IMR-90 (cell line): ENCODE results near the gene NEMP1. TPM values are rescaled to one million over a fixed set of nuclear protein-coding genes. Genes with fewer than 3 reads are reported as not detected.

ENCODE experiments used
- ATAC-seq: fragments of 200-7000 bp; cut with Tn5 transposase; 2 replicates; pipeline ENCODE4 v1.9.1; 2020; ENCODE audit warnings: low read depth, mild to moderate bottlenecking, moderate library complexity
- BruUV-seq: library from RNA; stranded (reverse); fragments of 400-500 nt; replicated peaks from 2 replicates; lab custom pipeline; 2021; lab: Mats Ljungman, UMichigan
- CTCF ChIA-PET: fragments of 300-600 bp; formaldehyde crosslinking; extraction: SDS; loops from one replicate; lab custom pipeline; 2021; ENCODE audit warnings: antibody characterized with exemption; lab: Yijun Ruan, JAX
- POLR2A ChIA-PET: fragments of 300-600 bp; sonication (Branson Sonifier 250); formaldehyde crosslinking; loops from one replicate; lab custom pipeline; 2022; ENCODE audit warnings: antibody characterized with exemption; ENCODE audit not compliant: unreplicated experiment; lab: Charles Lee
- DNase-seq: peaks from one replicate; pipeline ENCODE4 v3.0.0; 2013
- H2AFZ ChIP-seq: replicated peaks from 2 replicates; pipeline ENCODE3; 2013; ENCODE audit warnings: low read length, mild to moderate bottlenecking; ENCODE audit not compliant: poor library complexity
- H2AK5ac ChIP-seq: 2 replicates; pipeline ENCODE4 v1.6.1; 2013; ENCODE audit warnings: low read depth, low read length, inconsistent platforms
- H2AK9ac ChIP-seq: replicated peaks from 2 replicates; pipeline ENCODE3; 2013; ENCODE audit warnings: mild to moderate bottlenecking, low read depth, low read length, moderate library complexity; ENCODE audit not compliant: poor library complexity
- H2BK120ac ChIP-seq: 2 replicates; pipeline ENCODE4 v1.6.1; 2013; ENCODE audit warnings: low read depth, low read length, inconsistent platforms
- H2BK15ac ChIP-seq: 3 replicates; pipeline ENCODE4 v1.6.1; 2013; ENCODE audit warnings: low read depth, low read length, inconsistent platforms
- H2BK20ac ChIP-seq: 2 replicates; pipeline ENCODE4 v1.6.1; 2013; ENCODE audit warnings: low read depth, mild to moderate bottlenecking, inconsistent platforms, low read length, moderate library complexity
- H2BK5ac ChIP-seq: 2 replicates; pipeline ENCODE4 v1.6.1; 2013; ENCODE audit warnings: mild to moderate bottlenecking, low read depth, low read length, inconsistent platforms; ENCODE audit not compliant: poor library complexity, severe bottlenecking
- H3K14ac ChIP-seq: replicated peaks from 2 replicates; pipeline ENCODE4 v1.6.1; 2013; ENCODE audit warnings: low read depth, low read length, inconsistent platforms
- H3K18ac ChIP-seq: 2 replicates; pipeline ENCODE4 v1.6.1; 2013; ENCODE audit warnings: low read depth, low read length, control low read depth
- H3K23ac ChIP-seq: 2 replicates; pipeline ENCODE4 v1.6.1; 2013; ENCODE audit warnings: low read depth, low read length, inconsistent platforms
- H3K27ac ChIP-seq: 2 replicates; pipeline ENCODE4 v1.5.1; 2013; ENCODE audit warnings: mild to moderate bottlenecking, control low read depth, low read length; ENCODE audit not compliant: insufficient read depth
- H3K27me3 ChIP-seq: 2 replicates; pipeline ENCODE4 v1.6.1; 2013; ENCODE audit warnings: low read length; ENCODE audit not compliant: control insufficient read depth, insufficient read depth
- H3K36me3 ChIP-seq: 2 replicates; pipeline ENCODE4 v1.6.1; 2013; ENCODE audit warnings: low read length, mixed read lengths; ENCODE audit not compliant: control insufficient read depth, insufficient read depth
- H3K4ac ChIP-seq: 2 replicates; pipeline ENCODE4 v1.6.1; 2013; ENCODE audit warnings: low read depth, low read length, inconsistent platforms
- H3K4me1 ChIP-seq: 2 replicates; pipeline ENCODE4 v1.6.1; 2013; ENCODE audit warnings: low read length, mixed read lengths; ENCODE audit not compliant: control insufficient read depth, insufficient read depth
- H3K4me2 ChIP-seq: 2 replicates; pipeline ENCODE4 v1.6.1; 2013; ENCODE audit warnings: low read depth, mild to moderate bottlenecking, control low read depth, low read length, moderate library complexity
- H3K4me3 ChIP-seq: 2 replicates; pipeline ENCODE4 v1.5.1; 2013; ENCODE audit warnings: low read depth, mild to moderate bottlenecking, control low read depth, low read length, moderate library complexity; ENCODE audit not compliant: insufficient read depth
- H3K56ac ChIP-seq: 2 replicates; pipeline ENCODE4 v1.6.1; 2013; ENCODE audit warnings: low read length, inconsistent platforms; ENCODE audit not compliant: insufficient read depth; ENCODE audit errors: extremely low read depth
- H3K79me1 ChIP-seq, 2 experiments: 2 replicates each; pipeline ENCODE4 v1.6.1; 2013; ENCODE audit warnings: low read length in 2 of 2, inconsistent platforms in 1 of 2, low read depth in 1 of 2
- H3K9ac ChIP-seq: 2 replicates; pipeline ENCODE4 v1.6.1; 2013; ENCODE audit warnings: low read depth, low read length, control low read depth
- H3K9me1 ChIP-seq: 2 replicates; pipeline ENCODE4 v1.6.1; 2013; ENCODE audit warnings: low read length, inconsistent platforms; ENCODE audit not compliant: insufficient read depth
- H3K9me3 ChIP-seq: 2 replicates; pipeline ENCODE4 v1.6.1; 2013; ENCODE audit warnings: low read length; ENCODE audit not compliant: control insufficient read depth, insufficient read depth
- H4K20me1 ChIP-seq: 2 replicates; pipeline ENCODE4 v1.6.1; 2013; ENCODE audit warnings: low read length, inconsistent platforms; ENCODE audit not compliant: insufficient read depth
- H4K5ac ChIP-seq: 2 replicates; pipeline ENCODE4 v1.6.1; 2013; ENCODE audit warnings: mild to moderate bottlenecking, low read depth, low read length, control low read depth
- H4K8ac ChIP-seq, 2 experiments: 2 replicates each; pipeline ENCODE4 v1.6.1; 2013; ENCODE audit warnings: low read depth in 2 of 2, low read length in 2 of 2, control low read depth in 1 of 2, inconsistent platforms in 1 of 2
- H4K91ac ChIP-seq: 2 replicates; pipeline ENCODE4 v1.6.1; 2013; ENCODE audit warnings: low read depth, low read length, inconsistent platforms; ENCODE audit not compliant: insufficient read depth
- FOS ChIP-seq: fragments of 150-350 bp; IDR thresholded peaks from 2 replicates; pipeline ENCODE4 v1.6.1; 2016; ENCODE audit warnings: low read depth, low read length
- MAFK ChIP-seq: IDR thresholded peaks from 2 replicates; pipeline ENCODE4 v1.6.1; 2012; ENCODE audit warnings: low read depth, low read length, improper control_type of control experiment
- POLR2A ChIP-seq: IDR thresholded peaks from 2 replicates; pipeline ENCODE4 v1.6.1; 2012; ENCODE audit warnings: mild to moderate bottlenecking, low read depth, low read length
- RAD21 ChIP-seq: IDR thresholded peaks from 2 replicates; pipeline ENCODE4 v1.6.1; 2012; ENCODE audit warnings: low read length, improper control_type of control experiment
- RCOR1 ChIP-seq: IDR thresholded peaks from 2 replicates; pipeline ENCODE4 v1.6.1; 2012; ENCODE audit warnings: mild to moderate bottlenecking, low read length, improper control_type of control experiment; ENCODE audit not compliant: insufficient replicate concordance
- WGBS, 2 experiments: methylation state at CpG; one replicate each; pipeline versions ENCODE4 v1.1.5 to v1.1.7; 2013; ENCODE audit warnings: missing lambda C conversion rate in 2 of 2; ENCODE audit not compliant: insufficient read length in 1 of 2; ENCODE audit errors: extremely low coverage in 2 of 2; 5-methylcytosine and 5-hydroxymethylcytosine counted together
- dilution Hi-C: fragments of 300-500 bp; cut with HindIII; formaldehyde crosslinking; loops from one replicate; pipeline ENCODE4 v1.14.3; 2018; ENCODE audit warnings: low sequenced_read_pairs; ENCODE audit not compliant: unreplicated experiment
- in situ Hi-C: fragments of 300-500 bp; cut with MboI; formaldehyde crosslinking; loops from 3 replicates; pipeline ENCODE4 v1.14.3; 2019; ENCODE audit warnings: low sequenced_read_pairs, inconsistent platforms, mixed read lengths
- intact Hi-C: fragments of 100-400 bp; cut with micrococcal nuclease; formaldehyde crosslinking; loops from 2 replicates; pipeline ENCODE4 v1.10.0; 2022
- polyA plus RNA-seq, 3 experiments: library from polyadenylated mRNA; depleted of rRNA; stranded (reverse); fragments of >200 nt; gene quantifications; 2 replicates each; pipeline ENCODE4 v1.2.3, GENCODE V29; 2012; ENCODE audit warnings: low replicate concordance in 1 of 3
- total RNA-seq: library from RNA; depleted of rRNA; stranded (reverse); fragments of >200 nt; gene quantifications from 2 replicates; pipeline ENCODE4 v1.2.3, GENCODE V29; 2012
- TF ChIP-seq, protein P1 (sequence below): fragments of 150-350 bp; IDR thresholded peaks from 2 replicates; pipeline ENCODE4 v1.6.1; 2017; ENCODE audit warnings: mild to moderate bottlenecking, antibody characterized with exemption, low read length, low read depth
- TF ChIP-seq, protein P2 (sequence below): conservative IDR thresholded peaks from 2 replicates; pipeline ENCODE4 v1.5.1; 2012; ENCODE audit warnings: mild to moderate bottlenecking, low read depth, low read length, improper control_type of control experiment

The NEMP1 gene
- total and polyA plus RNA-seq, 2 of the 4 experiments (the other 2 are of a cell fraction): 8.9 to 10.9 TPM

DNA sequence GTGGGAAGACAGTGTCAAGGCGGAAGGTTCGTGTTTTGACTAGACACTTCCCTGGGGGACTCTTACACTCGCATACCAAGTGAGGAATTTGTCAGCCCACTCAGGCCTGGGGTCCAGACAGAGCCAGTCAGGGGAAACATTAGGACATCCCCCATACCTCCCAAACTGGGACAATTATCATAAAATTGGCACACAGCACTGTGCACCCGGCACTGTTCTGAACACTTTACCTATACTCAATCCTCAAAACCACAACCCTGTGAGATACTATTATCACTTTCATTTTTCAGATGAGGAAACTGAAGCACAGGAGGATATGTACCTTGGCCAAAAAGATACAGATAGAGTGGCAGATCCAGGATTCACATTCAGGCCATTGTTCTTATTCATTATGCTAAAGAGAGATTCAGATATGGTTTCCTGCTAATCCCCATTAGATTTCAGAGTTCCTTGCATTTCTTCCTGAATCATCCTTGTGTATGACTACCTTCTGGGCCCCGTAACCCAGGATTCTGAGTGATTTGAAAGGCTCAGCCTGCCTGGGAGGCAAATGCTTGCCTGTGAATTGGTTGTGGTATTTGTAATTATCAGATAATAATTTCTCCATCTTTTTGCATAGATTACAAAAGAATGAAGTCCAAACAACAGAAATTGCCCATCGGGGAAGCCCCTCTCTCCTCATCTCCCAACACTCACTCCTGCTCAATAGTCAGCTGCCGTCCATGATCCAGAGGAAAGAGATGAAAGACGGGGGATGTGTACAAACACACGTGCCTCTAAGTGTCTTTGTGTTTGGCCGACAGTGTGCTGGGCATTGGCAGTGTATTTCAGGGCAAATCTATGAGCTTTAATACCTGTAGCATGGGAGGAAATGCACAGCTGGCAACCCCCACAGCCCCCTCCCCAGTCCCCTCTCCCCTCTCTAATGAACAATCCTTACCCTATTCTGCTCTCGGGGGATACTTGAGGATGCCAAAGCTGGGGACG is 66.9 kb downstream of the NEMP1 start (continued):
- TF ChIP-seq, protein P1, sequence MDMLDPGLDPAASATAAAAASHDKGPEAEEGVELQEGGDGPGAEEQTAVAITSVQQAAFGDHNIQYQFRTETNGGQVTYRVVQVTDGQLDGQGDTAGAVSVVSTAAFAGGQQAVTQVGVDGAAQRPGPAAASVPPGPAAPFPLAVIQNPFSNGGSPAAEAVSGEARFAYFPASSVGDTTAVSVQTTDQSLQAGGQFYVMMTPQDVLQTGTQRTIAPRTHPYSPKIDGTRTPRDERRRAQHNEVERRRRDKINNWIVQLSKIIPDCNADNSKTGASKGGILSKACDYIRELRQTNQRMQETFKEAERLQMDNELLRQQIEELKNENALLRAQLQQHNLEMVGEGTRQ: no peak

DNA sequence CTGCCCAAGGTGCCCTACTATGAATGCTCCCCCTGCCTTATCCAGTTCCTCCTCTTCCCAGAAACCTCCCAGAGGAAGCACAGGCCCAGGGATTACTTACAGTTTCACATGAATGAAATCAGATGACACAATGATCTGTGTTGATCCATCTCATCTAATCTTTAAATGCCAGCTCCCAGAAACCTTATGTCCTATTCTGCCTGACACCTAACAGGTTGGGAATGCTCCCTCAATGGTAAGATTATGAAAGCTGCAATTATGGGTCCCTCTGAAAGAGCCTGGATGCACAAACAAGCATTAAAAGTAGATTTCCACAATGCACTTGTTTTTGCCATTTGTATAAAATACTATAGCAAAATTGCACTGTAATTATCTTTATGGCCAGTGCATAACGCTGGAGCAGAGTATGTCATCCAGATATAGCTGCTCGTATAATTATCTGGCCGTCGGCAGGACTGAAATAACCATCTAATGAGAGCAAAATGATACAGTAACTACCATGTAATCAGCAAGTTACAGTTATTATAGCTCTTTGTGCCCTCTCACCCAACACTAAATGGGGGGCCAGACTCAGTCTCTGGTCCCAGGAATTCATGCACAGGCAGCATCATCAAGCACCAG is 67.9 kb downstream of the NEMP1 start:
- ChIA-PET CTCF (interaction anchor here (0.6 to 0.9 kb wide), 2 partner anchors 50 to 51 kb away, joined by 3 read pairs; no protein-coding TSS in a partner anchor), POLR2A (no interaction called here)
- Histone ChIP-seq H3K9ac (no peak overlapping the region), H4K91ac (no peak overlapping the region), H3K9me1 (no peaks in the 10 kb centered on the region), H3K14ac (no peak overlapping the region), H3K27me3 (peaks cover 33% of the 10 kb centered on the region), H2BK120ac (no peak overlapping the region), H2BK20ac (no peak overlapping the region), H3K4me3 (no peak overlapping the region), H2AK5ac (peak overlapping the region; percentile 2; the same call in 1 of the 2 replicates), H3K36me3 (no peaks in the 10 kb centered on the region), H3K23ac (no peak overlapping the region), H3K4me1 (peaks cover 6% of the 10 kb centered on the region), H2BK15ac (no peak overlapping the region), H3K27ac (no peak overlapping the region), H4K5ac (no peak overlapping the region), H2BK5ac (no peak overlapping the region), H4K20me1 (no peaks in the 10 kb centered on the region), H2AK9ac (no peak overlapping the region), H3K79me1 (peaks cover 3 to 9% of the 10 kb centered on the region in 2 experiments), H3K4me2 (no peak overlapping the region), H2AFZ (no peak overlapping the region), H3K56ac (no peak overlapping the region), H3K18ac (no peak overlapping the region), H4K8ac (no peak overlapping the region), H3K9me3 (no peaks in the 10 kb centered on the region), H3K4ac (no peak overlapping the region)
- no peak for ATAC-seq
- in situ Hi-C loops (no loop called here), dilution Hi-C loops (no loop called here), intact Hi-C loops (no loop called here)
- TF ChIP-seq POLR2A: no peak
- TF ChIP-seq MAFK: no peak
- TF ChIP-seq, protein P2, sequence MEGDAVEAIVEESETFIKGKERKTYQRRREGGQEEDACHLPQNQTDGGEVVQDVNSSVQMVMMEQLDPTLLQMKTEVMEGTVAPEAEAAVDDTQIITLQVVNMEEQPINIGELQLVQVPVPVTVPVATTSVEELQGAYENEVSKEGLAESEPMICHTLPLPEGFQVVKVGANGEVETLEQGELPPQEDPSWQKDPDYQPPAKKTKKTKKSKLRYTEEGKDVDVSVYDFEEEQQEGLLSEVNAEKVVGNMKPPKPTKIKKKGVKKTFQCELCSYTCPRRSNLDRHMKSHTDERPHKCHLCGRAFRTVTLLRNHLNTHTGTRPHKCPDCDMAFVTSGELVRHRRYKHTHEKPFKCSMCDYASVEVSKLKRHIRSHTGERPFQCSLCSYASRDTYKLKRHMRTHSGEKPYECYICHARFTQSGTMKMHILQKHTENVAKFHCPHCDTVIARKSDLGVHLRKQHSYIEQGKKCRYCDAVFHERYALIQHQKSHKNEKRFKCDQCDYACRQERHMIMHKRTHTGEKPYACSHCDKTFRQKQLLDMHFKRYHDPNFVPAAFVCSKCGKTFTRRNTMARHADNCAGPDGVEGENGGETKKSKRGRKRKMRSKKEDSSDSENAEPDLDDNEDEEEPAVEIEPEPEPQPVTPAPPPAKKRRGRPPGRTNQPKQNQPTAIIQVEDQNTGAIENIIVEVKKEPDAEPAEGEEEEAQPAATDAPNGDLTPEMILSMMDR: no peak
- TF ChIP-seq RCOR1: no peak
- no peak for TF ChIP-seq RAD21
- no peak for TF ChIP-seq FOS
- BruUV-seq: no TSS peak
- 100% methylated on average over 4 of the region's 4 CpGs; no CpG with 5 or more reads in 1 of the 2 experiments for WGBS, 2 experiments
- DNase-seq: no peak
